Calu3 (cell line): Measurements from ENCODE around the gene FAM98C. TPM values are rescaled to one million over a fixed set of nuclear protein-coding genes. Genes with fewer than 3 reads are reported as not detected.

Experiments used
- BruUV-seq: library from RNA; stranded (reverse); fragments of 400-500 nt; replicated peaks from 2 replicates; lab custom pipeline; 2021; lab: Mats Ljungman, UMichigan
- CTCF ChIA-PET: fragments of 300-600 bp; sonication (Branson Sonifier 250); formaldehyde crosslinking; loops from one replicate; lab custom pipeline; 2022; ENCODE audit warnings: antibody characterized with exemption; lab: Charles Lee
- DNase-seq: peaks from one replicate; pipeline ENCODE4 v3.0.0; 2022
- H3K27ac Mint-ChIP-seq: one replicate; pipeline ENCODE4 v1.8.0; 2022; ENCODE audit warnings: mixed read lengths; ENCODE audit not compliant: unreplicated experiment
- H3K27me3 Mint-ChIP-seq: one replicate; pipeline ENCODE4 v1.8.0; 2022; ENCODE audit warnings: mixed read lengths; ENCODE audit not compliant: unreplicated experiment
- H3K36me3 Mint-ChIP-seq: one replicate; pipeline ENCODE4 v1.8.0; 2022; ENCODE audit warnings: mild to moderate bottlenecking, moderate library complexity, mixed read lengths; ENCODE audit not compliant: insufficient read depth, unreplicated experiment
- H3K4me1 Mint-ChIP-seq: one replicate; pipeline ENCODE4 v1.8.0; 2022; ENCODE audit warnings: mild to moderate bottlenecking, low read depth, mixed read lengths; ENCODE audit not compliant: unreplicated experiment
- H3K4me3 Mint-ChIP-seq: one replicate; pipeline ENCODE4 v1.8.0; 2022; ENCODE audit warnings: mild to moderate bottlenecking, low read depth, moderate library complexity, mixed read lengths; ENCODE audit not compliant: unreplicated experiment
- H3K9me3 Mint-ChIP-seq: one replicate; pipeline ENCODE4 v1.8.0; 2022; ENCODE audit warnings: low read depth, mixed read lengths; ENCODE audit not compliant: unreplicated experiment
- CTCF ChIP-seq: fragments of 200-600 bp; IDR thresholded peaks from one replicate; pipeline ENCODE4 v1.8.0; 2022; ENCODE audit warnings: antibody characterized with exemption; ENCODE audit not compliant: unreplicated experiment
- intact Hi-C: fragments of 100-400 bp; cut with micrococcal nuclease; formaldehyde crosslinking; loops from one replicate; pipeline ENCODE4 v1.10.0; 2022; ENCODE audit not compliant: unreplicated experiment
- total RNA-seq: library from RNA; stranded (reverse); gene quantifications from 2 replicates; pipeline ENCODE4 v1.2.3, GENCODE V29; 2022

Gene FAM98C
- total RNA-seq, 1 experiment from 2014 or later: 31.4 TPM

GRCh38 chr19:38392707-38393308, 10.1 kb upstream of the FAM98C start:
- Mint-ChIP-seq H3K9me3 (no peaks in the 10 kb centered on the region), H3K27ac (no peak overlapping the region), H3K36me3 (peaks cover 21% of the 10 kb centered on the region), H3K27me3 (peaks cover 16% of the 10 kb centered on the region), H3K4me3 (no peak overlapping the region), H3K4me1 (peaks cover 17% of the 10 kb centered on the region)
- CTCF ChIA-PET: interaction anchor here (0.7 to 0.8 kb wide), 2 partner anchors 10 to 137 kb away, joined by 3 to 4 read pairs; partner anchors contain the start of gene FAM98C
- TF ChIP-seq CTCF: no peak
- DNase-seq: no peak
- BruUV-seq: no TSS peak
- intact Hi-C loops: no loop called here

- intact Hi-C loops: no loop called here
- no peak overlapping the region for H3K27ac Mint-ChIP-seq
- DNase-seq: no peak
- H3K27me3 Mint-ChIP-seq: peaks cover 14% of the 10 kb centered on the region
- H3K4me3 Mint-ChIP-seq: no peak overlapping the region
- H3K9me3 Mint-ChIP-seq: no peaks in the 10 kb centered on the region
- peaks cover 10% of the 10 kb centered on the region for H3K4me1 Mint-ChIP-seq
- peaks cover 8% of the 10 kb centered on the region for H3K36me3 Mint-ChIP-seq
- no TSS peak for BruUV-seq
- no peak for TF ChIP-seq CTCF
- CTCF ChIA-PET: interaction anchor here (1.0 kb wide), 1 partner anchor 166 kb away, joined by 5 read pairs; no protein-coding TSS in a partner anchor
Measured at GRCh38 chr19:38394488-38394887, 8.4 kb upstream of the FAM98C start.

GRCh38 chr19:38395381-38396114, 7.3 kb upstream of the FAM98C start:
- intact Hi-C loops: no loop called here
- H3K4me1 Mint-ChIP-seq: peaks cover 10% of the 10 kb centered on the region
- CTCF ChIA-PET: no interaction called here
- BruUV-seq: no TSS peak
- no peaks in the 10 kb centered on the region for H3K9me3 Mint-ChIP-seq
- no peak for TF ChIP-seq CTCF
- peaks cover 5% of the 10 kb centered on the region for H3K36me3 Mint-ChIP-seq
- no peak overlapping the region for H3K4me3 Mint-ChIP-seq
- peaks cover 3% of the 10 kb centered on the region for H3K27me3 Mint-ChIP-seq
- no peak overlapping the region for H3K27ac Mint-ChIP-seq
- no peak for DNase-seq

- no peaks in the 10 kb centered on the region for H3K4me1 Mint-ChIP-seq
- peaks cover 19% of the 10 kb centered on the region for H3K36me3 Mint-ChIP-seq
- no peak for TF ChIP-seq CTCF
- no peak overlapping the region for H3K4me3 Mint-ChIP-seq
- no TSS peak for BruUV-seq
- intact Hi-C loops: no loop called here
- CTCF ChIA-PET: interaction anchor here (0.7 to 1.4 kb wide), 2 partner anchors 9 to 534 kb away, joined by 3 to 4 read pairs; no protein-coding TSS in a partner anchor
- H3K9me3 Mint-ChIP-seq: no peaks in the 10 kb centered on the region
- H3K27ac Mint-ChIP-seq: no peak overlapping the region
- no peak for DNase-seq
- H3K27me3 Mint-ChIP-seq: no peaks in the 10 kb centered on the region
Measured at GRCh38 chr19:38399081-38399480, 3.8 kb upstream of the FAM98C start.
